CD14-positive monocyte (primary cell): ENCODE measurements around the gene CPN1. TPM values are rescaled to one million over a fixed set of nuclear protein-coding genes. Genes with fewer than 3 reads are reported as not detected.

Experiments
- DNase-seq, 3 donors: peaks; one replicate each; pipeline ENCODE4 v3.0.0-alpha.2; 2011 to 2022
- H2AFZ ChIP-seq: 2 replicates; pipeline ENCODE4 v1.6.0; 2012; ENCODE audit warnings: mild to moderate bottlenecking, low read depth, low read length, inconsistent platforms; ENCODE audit not compliant: insufficient read depth, poor library complexity, severe bottlenecking
- H3K27ac ChIP-seq, 2 donors: 1 replicate in 1 of 2; 2 replicates in 1 of 2; pipeline ENCODE4 v1.5.1; 2012 to 2013; ENCODE audit warnings: low read length in 2 of 2, control low read depth in 1 of 2, inconsistent platforms in 1 of 2, low read depth in 1 of 2, mild to moderate bottlenecking in 1 of 2
- H3K27me3 ChIP-seq, 2 donors: one replicate each; pipeline versions ENCODE4 v1.6.0 to v1.6.1; 2011 to 2013; ENCODE audit warnings: low read length in 2 of 2; ENCODE audit not compliant: control insufficient read depth in 2 of 2, insufficient read depth in 2 of 2
- H3K36me3 ChIP-seq, 2 donors: replicated peaks in 1 of 2; 1 replicate in 1 of 2; 2 replicates in 1 of 2; pipeline versions ENCODE4 v1.5.1 to v1.6.1; 2012 to 2013; ENCODE audit warnings: low read length in 2 of 2, control low read depth in 1 of 2, inconsistent platforms in 1 of 2, mild to moderate bottlenecking in 1 of 2; ENCODE audit not compliant: insufficient read depth in 2 of 2, control insufficient read depth in 1 of 2
- H3K4me1 ChIP-seq, 2 donors: 1 replicate in 1 of 2; 2 replicates in 1 of 2; pipeline versions ENCODE4 v1.5.1 to v1.6.1; 2012 to 2013; ENCODE audit warnings: low read length in 2 of 2, control low read depth in 1 of 2, inconsistent platforms in 1 of 2, mild to moderate bottlenecking in 1 of 2, moderate library complexity in 1 of 2; ENCODE audit not compliant: insufficient read depth in 2 of 2, control insufficient read depth in 1 of 2
- H3K4me2 ChIP-seq: replicated peaks from 2 replicates; pipeline ENCODE3; 2012; ENCODE audit warnings: low read length, moderate library complexity, mild to moderate bottlenecking; ENCODE audit not compliant: poor library complexity, severe bottlenecking; ENCODE audit errors: extremely low read depth
- H3K4me3 ChIP-seq, 3 experiments: fragments of 200-600 bp in 1 of 3; sonication (generic) in 1 of 3; replicated peaks in 1 of 3; 1 replicate in 2 of 3; 2 replicates in 1 of 3; pipeline ENCODE4 v1.5.1; 2011 to 2013; ENCODE audit warnings: low read length in 3 of 3, mild to moderate bottlenecking in 3 of 3, control low read depth in 2 of 3, low read depth in 2 of 3, inconsistent platforms in 1 of 3, moderate library complexity in 1 of 3
- H3K79me2 ChIP-seq: 2 replicates; pipeline ENCODE4 v1.6.0; 2012; ENCODE audit warnings: mild to moderate bottlenecking, control low read depth, inconsistent platforms, low read length, moderate library complexity; ENCODE audit not compliant: insufficient read depth
- H3K9ac ChIP-seq: 2 replicates; pipeline ENCODE4 v1.6.0; 2017; ENCODE audit warnings: low read length, mild to moderate bottlenecking; ENCODE audit not compliant: insufficient read depth, poor library complexity, severe bottlenecking
- H3K9me3 ChIP-seq, 2 donors: replicated peaks in 1 of 2; 1 replicate in 1 of 2; 2 replicates in 1 of 2; pipeline versions ENCODE4 v1.5.1 to v1.6.1; 2012 to 2013; ENCODE audit warnings: low read length in 2 of 2, control low read depth in 1 of 2; ENCODE audit not compliant: control insufficient read depth in 1 of 2, insufficient read depth in 1 of 2
- H4K20me1 ChIP-seq: 2 replicates; pipeline ENCODE4 v1.6.0; 2012; ENCODE audit warnings: mild to moderate bottlenecking, low read length, control low read depth, moderate library complexity; ENCODE audit not compliant: insufficient read depth
- H3K27ac Mint-ChIP-seq, 7 donors: one replicate each; pipeline ENCODE4 v1.8.0; 2020; ENCODE audit warnings: mild to moderate bottlenecking in 7 of 7, mixed read lengths in 7 of 7, moderate library complexity in 6 of 7, inconsistent platforms in 2 of 7
- H3K27me3 Mint-ChIP-seq, 3 donors: one replicate each; pipeline ENCODE4 v1.8.0; 2021 to 2022; ENCODE audit warnings: low read depth in 3 of 3, mild to moderate bottlenecking in 3 of 3, mixed read lengths in 3 of 3, moderate library complexity in 3 of 3, inconsistent platforms in 1 of 3
- H3K36me3 Mint-ChIP-seq, 2 donors: one replicate each; pipeline ENCODE4 v1.8.0; 2020; ENCODE audit warnings: mixed read lengths in 2 of 2, inconsistent platforms in 1 of 2, mild to moderate bottlenecking in 1 of 2
- H3K4me1 Mint-ChIP-seq: one replicate; pipeline ENCODE4 v1.8.0; 2020; ENCODE audit warnings: mild to moderate bottlenecking, mixed read lengths
- H3K4me3 Mint-ChIP-seq, 2 donors: one replicate each; pipeline ENCODE4 v1.8.0; 2020; ENCODE audit warnings: mild to moderate bottlenecking in 2 of 2, mixed read lengths in 2 of 2, moderate library complexity in 1 of 2
- H3K9me3 Mint-ChIP-seq, 7 donors: one replicate each; pipeline ENCODE4 v1.8.0; 2020 to 2022; ENCODE audit warnings: mixed read lengths in 7 of 7, mild to moderate bottlenecking in 6 of 7, moderate library complexity in 6 of 7, inconsistent platforms in 2 of 7
- WGBS: methylation state at CpG from one replicate; pipeline ENCODE4 v1.1.5; 2013; ENCODE audit warnings: missing lambda C conversion rate; ENCODE audit not compliant: insufficient coverage; 5-methylcytosine and 5-hydroxymethylcytosine counted together
- intact Hi-C, 2 donors: fragments of 100-400 bp; cut with micrococcal nuclease; formaldehyde crosslinking; loops; one replicate each; pipeline versions ENCODE4 v1.15.0 to v1.15.1; 2023
- polyA plus RNA-seq, 3 donors: library from polyadenylated mRNA; depleted of rRNA in 1 of 3; unstranded in 2 of 3; stranded (reverse) in 1 of 3; fragments of 300-500 nt in 2 of 3; fragments of >200 nt in 1 of 3; fragmentation: Illumina TruSeq in 2 of 3; gene quantifications; 1 replicate in 2 of 3; 2 replicates in 1 of 3; pipeline ENCODE4 v1.2.3, GENCODE V29; 2012 to 2021
- TF ChIP-seq, protein P1 (sequence below): fragments of 200-600 bp; IDR thresholded peaks from one replicate; pipeline ENCODE4 v1.8.0; 2022; ENCODE audit warnings: antibody characterized with exemption, mild to moderate bottlenecking

CPN1 gene
- polyA plus RNA-seq, 3 donors = not detected

GRCh38 chr10:100067466-100067865 is 14.2 kb downstream of the CPN1 start:
- Mint-ChIP-seq H3K36me3 (no peaks in the 10 kb centered on the region), H3K9me3 (peaks cover 0 to 7% (median 3%) of the 10 kb centered on the region in 7 donors), H3K4me3 (no peak overlapping the region), H3K4me1 (no peaks in the 10 kb centered on the region), H3K27me3 (peaks cover 4 to 11% (median 9%) of the 10 kb centered on the region in 3 donors), H3K27ac (no peak overlapping the region)
- Histone ChIP-seq H3K4me3 (no peak overlapping the region), H3K79me2 (no peaks in the 10 kb centered on the region), H3K36me3 (no peaks in the 10 kb centered on the region), H2AFZ (no peak overlapping the region), H3K9ac (no peak overlapping the region), H3K4me2 (no peak overlapping the region), H3K4me1 (no peaks in the 10 kb centered on the region), H3K9me3 (no peaks in the 10 kb centered on the region), H3K27me3 (peaks cover 0 to 8% of the 10 kb centered on the region in 2 donors), H3K27ac (no peak overlapping the region), H4K20me1 (no peaks in the 10 kb centered on the region)
- TF ChIP-seq, protein P1, sequence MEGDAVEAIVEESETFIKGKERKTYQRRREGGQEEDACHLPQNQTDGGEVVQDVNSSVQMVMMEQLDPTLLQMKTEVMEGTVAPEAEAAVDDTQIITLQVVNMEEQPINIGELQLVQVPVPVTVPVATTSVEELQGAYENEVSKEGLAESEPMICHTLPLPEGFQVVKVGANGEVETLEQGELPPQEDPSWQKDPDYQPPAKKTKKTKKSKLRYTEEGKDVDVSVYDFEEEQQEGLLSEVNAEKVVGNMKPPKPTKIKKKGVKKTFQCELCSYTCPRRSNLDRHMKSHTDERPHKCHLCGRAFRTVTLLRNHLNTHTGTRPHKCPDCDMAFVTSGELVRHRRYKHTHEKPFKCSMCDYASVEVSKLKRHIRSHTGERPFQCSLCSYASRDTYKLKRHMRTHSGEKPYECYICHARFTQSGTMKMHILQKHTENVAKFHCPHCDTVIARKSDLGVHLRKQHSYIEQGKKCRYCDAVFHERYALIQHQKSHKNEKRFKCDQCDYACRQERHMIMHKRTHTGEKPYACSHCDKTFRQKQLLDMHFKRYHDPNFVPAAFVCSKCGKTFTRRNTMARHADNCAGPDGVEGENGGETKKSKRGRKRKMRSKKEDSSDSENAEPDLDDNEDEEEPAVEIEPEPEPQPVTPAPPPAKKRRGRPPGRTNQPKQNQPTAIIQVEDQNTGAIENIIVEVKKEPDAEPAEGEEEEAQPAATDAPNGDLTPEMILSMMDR = no peak
- DNase-seq = no peak
- no CpG with 5 or more reads among the region's 1 CpG for WGBS
- intact Hi-C loops = no loop called here

GRCh38 chr10:100065084-100065660 is 16.5 kb downstream of the CPN1 start:
- peaks cover 0 to 8% of the 10 kb centered on the region in 2 donors for H3K27me3 ChIP-seq
- H3K27me3 Mint-ChIP-seq = peaks cover 4 to 9% (median 9%) of the 10 kb centered on the region in 3 donors
- H3K79me2 ChIP-seq = no peaks in the 10 kb centered on the region
- H3K36me3 ChIP-seq = no peaks in the 10 kb centered on the region
- no peak overlapping the region for H3K4me3 Mint-ChIP-seq
- TF ChIP-seq, protein P1 = no peak
- intact Hi-C loops = no loop called here
- H2AFZ ChIP-seq = no peak overlapping the region
- DNase-seq = no peak
- H4K20me1 ChIP-seq = no peaks in the 10 kb centered on the region
- no peak overlapping the region for H3K27ac Mint-ChIP-seq
- H3K4me1 Mint-ChIP-seq = no peaks in the 10 kb centered on the region
- no peaks in the 10 kb centered on the region for H3K36me3 Mint-ChIP-seq
- no peaks in the 10 kb centered on the region for H3K9me3 ChIP-seq
- no peak overlapping the region for H3K9ac ChIP-seq
- peaks cover 0 to 7% (median 3%) of the 10 kb centered on the region in 7 donors for H3K9me3 Mint-ChIP-seq
- no peak overlapping the region for H3K4me2 ChIP-seq
- H3K27ac ChIP-seq = no peak overlapping the region
- no peak overlapping the region for H3K4me3 ChIP-seq
- 60% methylated on average over 21 of the region's 23 CpGs for WGBS
- no peaks in the 10 kb centered on the region for H3K4me1 ChIP-seq
